GM13976 (cell line): ENCODE measurements around the gene CRYL1.

Experiments used
- DNase-seq: peaks from one replicate; pipeline ENCODE4 v3.0.0; 2012; ENCODE audit warnings: low spot score
- in situ Hi-C: fragments of 300-500 bp; cut with MboI; formaldehyde crosslinking; loops from one replicate; pipeline ENCODE4 v1.12.0; 2022; ENCODE audit warnings: low sequenced_read_pairs, mixed read lengths, inconsistent platforms; ENCODE audit not compliant: unreplicated experiment
- TF ChIP-seq, protein P1 (sequence below): IDR thresholded peaks from 2 replicates; pipeline ENCODE4 v1.5.1; 2012; ENCODE audit warnings: borderline replicate concordance, mild to moderate bottlenecking; ENCODE audit not compliant: insufficient read depth; ENCODE audit errors: extremely low read depth, missing control alignments, control extremely low read depth

Gene CRYL1

DNA sequence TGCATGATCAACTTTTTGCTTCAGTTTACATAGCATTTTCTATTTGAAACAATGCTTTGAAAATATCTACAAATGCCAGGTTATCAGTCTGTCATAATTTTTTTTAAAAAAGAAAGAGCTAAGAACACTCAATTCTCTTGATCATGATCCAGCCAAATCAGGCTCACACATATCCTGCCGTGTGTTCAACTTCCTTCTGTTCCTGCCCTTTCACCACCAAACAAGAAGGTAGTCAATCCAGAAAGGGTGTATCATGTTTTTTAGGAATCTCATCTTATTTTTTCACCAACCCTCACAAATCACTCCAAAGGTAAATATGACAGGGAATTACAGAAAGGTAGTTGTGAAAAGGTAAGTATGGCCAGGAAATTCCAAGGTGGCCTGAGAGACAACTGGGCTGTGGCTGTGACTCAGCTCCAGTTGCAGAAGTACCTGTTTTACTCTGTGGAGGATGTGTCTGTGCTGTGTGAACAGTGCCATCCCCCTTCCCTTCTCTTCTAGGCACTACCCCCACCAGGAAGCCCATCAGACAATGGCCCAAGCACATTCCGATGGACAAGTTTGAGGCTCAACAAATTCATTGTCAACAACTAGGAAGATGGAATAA, 154.7 kb downstream of the CRYL1 start:
- in situ Hi-C loops = no loop called here
- DNase-seq = no peak
- TF ChIP-seq, protein P1, sequence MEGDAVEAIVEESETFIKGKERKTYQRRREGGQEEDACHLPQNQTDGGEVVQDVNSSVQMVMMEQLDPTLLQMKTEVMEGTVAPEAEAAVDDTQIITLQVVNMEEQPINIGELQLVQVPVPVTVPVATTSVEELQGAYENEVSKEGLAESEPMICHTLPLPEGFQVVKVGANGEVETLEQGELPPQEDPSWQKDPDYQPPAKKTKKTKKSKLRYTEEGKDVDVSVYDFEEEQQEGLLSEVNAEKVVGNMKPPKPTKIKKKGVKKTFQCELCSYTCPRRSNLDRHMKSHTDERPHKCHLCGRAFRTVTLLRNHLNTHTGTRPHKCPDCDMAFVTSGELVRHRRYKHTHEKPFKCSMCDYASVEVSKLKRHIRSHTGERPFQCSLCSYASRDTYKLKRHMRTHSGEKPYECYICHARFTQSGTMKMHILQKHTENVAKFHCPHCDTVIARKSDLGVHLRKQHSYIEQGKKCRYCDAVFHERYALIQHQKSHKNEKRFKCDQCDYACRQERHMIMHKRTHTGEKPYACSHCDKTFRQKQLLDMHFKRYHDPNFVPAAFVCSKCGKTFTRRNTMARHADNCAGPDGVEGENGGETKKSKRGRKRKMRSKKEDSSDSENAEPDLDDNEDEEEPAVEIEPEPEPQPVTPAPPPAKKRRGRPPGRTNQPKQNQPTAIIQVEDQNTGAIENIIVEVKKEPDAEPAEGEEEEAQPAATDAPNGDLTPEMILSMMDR = no peak

DNA sequence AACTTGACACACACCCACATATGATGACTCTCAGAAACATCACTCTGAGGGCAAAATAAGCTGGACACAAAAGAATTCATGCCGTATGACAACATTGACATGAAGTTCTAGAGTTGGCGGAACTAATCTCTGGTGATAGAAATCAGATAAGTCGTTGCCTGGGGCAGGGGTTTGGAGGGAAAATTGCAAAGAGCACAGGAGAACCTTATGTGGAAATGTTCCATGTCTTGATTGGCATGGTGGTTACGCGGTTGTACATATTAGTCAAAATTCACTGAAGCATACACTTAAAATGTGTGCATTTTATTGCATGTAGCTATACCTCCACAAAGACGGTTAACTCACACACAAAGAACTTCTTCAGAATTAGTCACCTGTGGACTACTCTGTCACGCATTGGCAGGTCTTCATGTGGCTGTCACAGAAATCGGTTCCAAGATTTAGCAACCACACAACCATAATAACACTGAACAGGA, 155.7 kb downstream of the CRYL1 start:
- in situ Hi-C loops = no loop called here
- DNase-seq = no peak
- TF ChIP-seq, protein P1 = no peak

DNA sequence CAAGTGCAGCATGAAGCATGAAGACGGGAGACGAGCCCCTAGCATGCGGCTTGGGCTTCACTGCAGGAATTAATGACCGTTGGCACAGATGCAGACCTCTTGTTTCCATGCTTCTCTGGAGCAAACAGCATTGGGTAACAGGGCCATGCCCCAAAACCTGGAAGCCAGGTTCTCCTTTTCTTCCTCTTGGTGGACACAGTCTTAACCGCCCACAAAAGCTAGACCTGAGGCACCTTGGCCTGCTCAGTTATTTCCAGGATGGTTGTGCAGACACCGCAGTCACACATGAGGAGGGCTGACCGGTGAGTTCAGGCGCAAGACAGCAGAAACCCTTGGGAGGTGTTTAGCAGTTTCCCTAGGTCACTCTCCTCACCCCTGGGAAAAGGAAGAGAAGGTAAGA, 159.6 kb downstream of the CRYL1 start:
- no peak for DNase-seq
- TF ChIP-seq, protein P1 = no peak
- in situ Hi-C loops = no loop called here

DNA sequence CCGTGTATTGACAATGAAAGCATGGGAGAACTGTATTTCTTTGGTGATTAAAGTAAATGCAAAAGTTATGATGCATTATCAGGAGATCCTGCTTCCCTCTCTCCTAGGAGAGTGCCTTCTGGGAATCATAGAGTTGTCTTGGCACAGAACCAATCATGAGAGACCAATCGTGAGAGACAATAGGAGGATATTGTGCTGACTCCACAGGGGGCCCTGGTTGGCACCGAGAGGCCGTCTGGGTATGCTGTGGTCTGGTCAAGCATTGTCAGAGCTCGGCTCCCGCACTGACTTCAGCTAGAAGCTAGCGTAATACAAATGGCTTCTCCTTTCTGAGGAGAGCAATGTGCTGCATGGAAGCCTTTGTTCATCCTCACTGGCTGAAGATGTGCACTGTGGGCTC, 162.1 kb downstream of the CRYL1 start:
- TF ChIP-seq, protein P1 = no peak
- in situ Hi-C loops = no loop called here
- no peak for DNase-seq

DNA sequence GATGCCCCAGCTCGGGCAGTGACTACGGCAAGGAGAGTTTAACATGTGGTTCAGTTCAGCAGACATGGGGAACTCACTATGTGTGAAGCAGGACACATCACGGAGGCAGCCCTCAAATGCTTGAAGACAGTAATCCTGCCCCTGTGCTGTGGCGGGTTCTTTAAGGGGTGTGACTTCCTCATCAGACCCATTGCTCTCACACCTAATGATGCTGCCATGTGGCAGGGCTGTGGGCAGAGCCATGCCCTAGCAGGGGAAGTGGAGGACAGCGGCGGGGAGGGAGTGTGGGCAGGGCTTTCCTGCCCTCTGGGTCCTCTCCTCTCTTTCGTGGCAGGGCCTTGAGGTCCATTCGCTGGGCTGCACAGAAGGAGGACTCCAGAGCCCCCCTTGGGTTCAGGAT, 162.5 kb downstream of the CRYL1 start:
- DNase-seq = no peak
- in situ Hi-C loops = no loop called here
- TF ChIP-seq, protein P1 = no peak

DNA sequence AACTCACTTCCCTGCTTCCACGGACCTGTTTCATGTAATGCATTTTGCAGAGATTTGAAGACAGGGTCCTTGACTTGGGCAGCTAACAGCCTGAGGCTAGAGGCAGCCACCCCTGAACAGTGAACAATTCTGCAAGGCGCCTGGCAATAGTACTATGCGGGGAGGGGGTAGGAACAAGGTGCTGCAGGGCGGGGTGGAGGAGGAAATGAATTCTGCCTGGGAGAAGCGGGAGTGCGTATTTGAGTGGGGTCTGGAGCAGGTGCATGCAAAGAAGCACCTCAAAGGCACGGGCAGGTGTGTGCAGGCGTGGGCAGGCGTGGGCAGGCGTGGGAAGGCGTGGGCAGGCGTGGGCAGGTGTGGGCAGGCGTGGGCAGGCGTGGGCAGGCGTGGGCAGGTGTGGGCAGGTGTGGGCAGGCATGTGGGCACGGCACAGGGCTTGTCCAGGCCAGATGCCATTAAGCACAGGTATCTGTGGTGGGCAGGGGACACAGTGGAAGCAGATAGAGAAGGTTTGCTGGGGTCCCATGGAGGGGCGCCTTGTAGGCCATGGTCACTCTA, 163.1 kb downstream of the CRYL1 start:
- in situ Hi-C loops = no loop called here
- TF ChIP-seq, protein P1 = no peak
- DNase-seq = no peak
